Natural killer cell (primary cell): ENCODE data around the gene RBM20. TPM values are rescaled to one million over a fixed set of nuclear protein-coding genes. Genes with fewer than 3 reads are reported as not detected.

Source experiments
- ATAC-seq, 3 donors: fragments of 150-1000 bp in 2 of 3; fragments of 200-7000 bp in 1 of 3; cut with Tn5 transposase; 1 replicate in 1 of 3; 2 replicates in 2 of 3; pipeline ENCODE4 v1.10.0; 2021; ENCODE audit warnings: mild to moderate bottlenecking in 2 of 3, moderate library complexity in 2 of 3
- DNase-seq, 2 donors: peaks; one replicate each; pipeline versions ENCODE4 v3.0.0 to v3.0.0-alpha.2; 2013 to 2021; ENCODE audit warnings: mixed read lengths in 1 of 2
- H3K27ac ChIP-seq: one replicate; pipeline ENCODE4 v1.5.1; 2013; ENCODE audit warnings: mild to moderate bottlenecking, low read length
- H3K27me3 ChIP-seq: one replicate; pipeline ENCODE4 v1.6.1; 2013; ENCODE audit warnings: low read length; ENCODE audit not compliant: control insufficient read depth, insufficient read depth
- H3K36me3 ChIP-seq: one replicate; pipeline ENCODE4 v1.6.1; 2013; ENCODE audit warnings: low read length; ENCODE audit not compliant: control insufficient read depth, insufficient read depth
- H3K4me1 ChIP-seq: one replicate; pipeline ENCODE4 v1.6.1; 2013; ENCODE audit warnings: low read length; ENCODE audit not compliant: control insufficient read depth, insufficient read depth
- H3K4me3 ChIP-seq: one replicate; pipeline ENCODE4 v1.5.1; 2013; ENCODE audit warnings: low read length
- H3K9me3 ChIP-seq: one replicate; pipeline ENCODE4 v1.6.1; 2013; ENCODE audit warnings: low read length; ENCODE audit not compliant: control insufficient read depth, insufficient read depth
- H3K27ac Mint-ChIP-seq, 2 donors: one replicate each; pipeline ENCODE4 v1.8.0; 2022; ENCODE audit warnings: mild to moderate bottlenecking in 2 of 2, mixed read lengths in 2 of 2, moderate library complexity in 1 of 2
- H3K27me3 Mint-ChIP-seq, 2 donors: one replicate each; pipeline ENCODE4 v1.8.0; 2022; ENCODE audit warnings: low read depth in 2 of 2, mixed read lengths in 2 of 2
- H3K36me3 Mint-ChIP-seq: one replicate; pipeline ENCODE4 v1.8.0; 2022; ENCODE audit warnings: mixed read lengths
- H3K4me1 Mint-ChIP-seq, 2 donors: one replicate each; pipeline ENCODE4 v1.8.0; 2022; ENCODE audit warnings: mixed read lengths in 2 of 2
- H3K4me3 Mint-ChIP-seq: one replicate; pipeline ENCODE4 v1.8.0; 2022; ENCODE audit warnings: mild to moderate bottlenecking, moderate library complexity, mixed read lengths
- H3K9me3 Mint-ChIP-seq, 2 donors: one replicate each; pipeline ENCODE4 v1.8.0; 2022; ENCODE audit warnings: mixed read lengths in 2 of 2
- CTCF ChIP-seq: fragments of 200-600 bp; IDR thresholded peaks from one replicate; pipeline ENCODE4 v1.8.0; 2022; ENCODE audit warnings: antibody characterized with exemption
- WGBS: methylation state at CpG from one replicate; pipeline ENCODE4 v1.1.7; 2013; ENCODE audit warnings: missing lambda C conversion rate; ENCODE audit not compliant: insufficient coverage; 5-methylcytosine and 5-hydroxymethylcytosine counted together
- intact Hi-C: fragments of 100-400 bp; cut with micrococcal nuclease; formaldehyde crosslinking; loops from one replicate; pipeline ENCODE4 v1.14.2; 2022
- total RNA-seq, 4 donors: library from RNA; stranded (reverse); fragments of 120-200 nt in 1 of 4; gene quantifications; one replicate each; pipeline versions ENCODE4 v1.2.3 to v1.2.4, GENCODE V29; 2013 to 2022

Gene RBM20
- total RNA-seq, 3 donors from 2014 or later (not counting 1 experiment from before 2014, with no cell fraction given), result 0.35 TPM; not detected in 2

GRCh38 chr10:110860576-110861241, 216.6 kb downstream of the RBM20 start:
- H3K4me3 ChIP-seq, result no peak overlapping the region
- no peaks in the 10 kb centered on the region for H3K36me3 Mint-ChIP-seq
- no peaks in the 10 kb centered on the region for H3K9me3 Mint-ChIP-seq
- intact Hi-C loops, result loop anchor here (1.0 kb wide), 2 partner anchors 10 to 11 kb away; partner anchors contain the start of gene PDCD4
- no peaks in the 10 kb centered on the region for H3K27me3 ChIP-seq
- ATAC-seq (peak; percentile 60 to 81 (median 77)), DNase-seq (peak in 1 of 2 donors; percentile 87)
- WGBS, result 35% methylated on average over 7 of the region's 7 CpGs
- peak overlapping the region; percentile 92 for H3K27ac ChIP-seq
- no peaks in the 10 kb centered on the region for H3K36me3 ChIP-seq
- peak overlapping the region; percentile 29 for H3K4me3 Mint-ChIP-seq
- no peaks in the 10 kb centered on the region for H3K27me3 Mint-ChIP-seq
- no peaks in the 10 kb centered on the region for H3K9me3 ChIP-seq
- no peak for TF ChIP-seq CTCF
- H3K4me1 Mint-ChIP-seq, result peaks cover 74 to 77% of the 10 kb centered on the region in 2 donors
- H3K4me1 ChIP-seq, result peaks cover 74% of the 10 kb centered on the region
- H3K27ac Mint-ChIP-seq, result peak overlapping the region; percentile 87 to 96

GRCh38 chr10:110861476-110861875, 217.3 kb downstream of the RBM20 start:
- no peak for TF ChIP-seq CTCF
- Histone ChIP-seq H3K36me3 (no peaks in the 10 kb centered on the region), H3K27ac (peak overlapping the region; percentile 92), H3K9me3 (no peaks in the 10 kb centered on the region), H3K27me3 (no peaks in the 10 kb centered on the region), H3K4me3 (no peak overlapping the region), H3K4me1 (peaks cover 79% of the 10 kb centered on the region)
- H3K9me3 Mint-ChIP-seq, result no peaks in the 10 kb centered on the region
- H3K4me3 Mint-ChIP-seq, result no peak overlapping the region
- H3K27ac Mint-ChIP-seq, result peak overlapping the region; percentile 96 to 98
- DNase-seq (no peak), ATAC-seq (no peak)
- intact Hi-C loops, result no loop called here
- no peaks in the 10 kb centered on the region for H3K36me3 Mint-ChIP-seq
- no CpG with 5 or more reads among the region's 2 CpGs for WGBS
- no peaks in the 10 kb centered on the region for H3K27me3 Mint-ChIP-seq
- peaks cover 80 to 85% of the 10 kb centered on the region in 2 donors for H3K4me1 Mint-ChIP-seq

- no peak overlapping the region for H3K4me3 ChIP-seq
- WGBS, result 69% methylated on average over 6 of the region's 6 CpGs
- no peaks in the 10 kb centered on the region for H3K36me3 ChIP-seq
- no peaks in the 10 kb centered on the region for H3K9me3 ChIP-seq
- Mint-ChIP-seq H3K36me3 (no peaks in the 10 kb centered on the region), H3K9me3 (no peaks in the 10 kb centered on the region), H3K4me1 (peaks cover 86 to 91% of the 10 kb centered on the region in 2 donors), H3K4me3 (peak overlapping the region; percentile 35), H3K27ac (peak overlapping the region; percentile 96 to 98), H3K27me3 (no peaks in the 10 kb centered on the region)
- TF ChIP-seq CTCF, result no peak
- peak overlapping the region; percentile 92 for H3K27ac ChIP-seq
- intact Hi-C loops, result no loop called here
- H3K4me1 ChIP-seq, result peaks cover 83% of the 10 kb centered on the region
- no peak for ATAC-seq
- DNase-seq, result no peak
- H3K27me3 ChIP-seq, result no peaks in the 10 kb centered on the region
These were observed 218.0 kb downstream of the RBM20 start for GRCh38 chr10:110861930-110862649.
